Placental pericyte (primary cell): ENCODE data around the gene NCL. TPM values are rescaled to one million over a fixed set of nuclear protein-coding genes. Genes with fewer than 3 reads are reported as not detected.
A peak's percentile ranks its signal among the peaks of the same experiment; 100 is the strongest.

Source experiments
- small RNA-seq: library from RNA; depleted of rRNA; stranded (forward); fragments of <200 nt; gene quantifications from one replicate; pipeline ENCODE3, GENCODE V24; 2012; ENCODE audit warnings: low replicate concordance
- total RNA-seq: library from RNA; depleted of rRNA; stranded (reverse); fragments of >200 nt; gene quantifications from 2 replicates; pipeline ENCODE4 v1.2.3, GENCODE V29; 2012

NCL gene
- total RNA-seq: 120 and 193 TPM in 2 replicates

GRCh38 chr2:231463698-231464575, at the start of gene NCL:
NCL (minus strand) TSS chr2:231464484; CDS start chr2:231464353, 131 bp downstream.

Small RNA genes lying within 50 kb of the gene (small RNA-seq; reads per million reads assigned to genes)
- gene RNU2-22P (12.3 reads per million, percentile 95 among the genes with 10 or more reads in this experiment), gene SNORA75 (1,347 reads per million, percentile 100 among the genes with 10 or more reads in this experiment), gene SNORD20 (not detected), gene SNORD82 (2,638 reads per million, percentile 100 among the genes with 10 or more reads in this experiment)

Other genes with a start within 250 kb of the NCL start
- 0.14 and 0.44 TPM in 2 replicates for gene B3GNT7, start 68.8 kb downstream of the NCL start, total RNA-seq
- gene NMUR1, start 66.0 kb upstream of the NCL start, total RNA-seq: not detected in 2 replicates
- not detected in 2 replicates for gene TEX44, start 128.4 kb upstream of the NCL start, total RNA-seq
- 668 and 1,085 TPM in 2 replicates for gene PTMA, start 244.0 kb upstream of the NCL start, total RNA-seq